Testis (tissue), 2 donors: ENCODE data around the gene UBR2.

ENCODE experiments used
- CTCF ChIP-seq, 3 experiments: fragments of 450-650 bp in 2 of 3; fragments of 200-600 bp in 1 of 3; sonication (generic) in 1 of 3; IDR thresholded peaks; one replicate each; pipeline ENCODE4 v1.5.1; 2016 to 2019; ENCODE audit warnings: antibody characterized with exemption in 3 of 3, mild to moderate bottlenecking in 2 of 3, moderate library complexity in 1 of 3
- POLR2A ChIP-seq: fragments of 450-650 bp; IDR thresholded peaks from one replicate; pipeline ENCODE4 v1.6.1; 2017; ENCODE audit warnings: antibody characterized with exemption, mild to moderate bottlenecking, moderate library complexity

- TF ChIP-seq CTCF (IDR thresholded peaks at IDR 0.05): no peak
- no peak for TF ChIP-seq POLR2A
These were observed 60.8 kb downstream of the UBR2 start for GRCh38 chr6:42624601-42625000.
